Suprapubic skin (tissue), 4 donors: ENCODE results near the gene CCDC33. TPM values are rescaled to one million over a fixed set of nuclear protein-coding genes. Genes with fewer than 3 reads are reported as not detected.

ENCODE experiments used
- DNase-seq, 2 donors: peaks; one replicate each; pipeline ENCODE4 v3.0.0-alpha.2; 2019; ENCODE audit warnings: low spot score in 2 of 2
- H3K27ac ChIP-seq: fragments of 200-600 bp; sonication (generic); one replicate; pipeline ENCODE4 v1.5.1; 2019
- H3K27me3 ChIP-seq: fragments of 200-600 bp; sonication (generic); one replicate; pipeline ENCODE4 v1.5.1; 2019
- H3K36me3 ChIP-seq: fragments of 200-600 bp; sonication (generic); one replicate; pipeline ENCODE4 v1.5.1; 2019
- H3K4me1 ChIP-seq: fragments of 200-600 bp; sonication (generic); one replicate; pipeline ENCODE4 v1.5.1; 2019
- H3K4me3 ChIP-seq: fragments of 200-600 bp; sonication (generic); one replicate; pipeline ENCODE4 v1.5.1; 2019; ENCODE audit warnings: mild to moderate bottlenecking
- H3K9me3 ChIP-seq: fragments of 200-600 bp; sonication (generic); one replicate; pipeline ENCODE4 v1.5.1; 2019
- EP300 ChIP-seq: sonication (generic); formaldehyde crosslinking; IDR thresholded peaks from one replicate; pipeline ENCODE4 v1.6.1; 2017; ENCODE audit warnings: antibody characterized with exemption
- POLR2A ChIP-seq, 2 donors: fragments of 450-650 bp; IDR thresholded peaks; one replicate each; pipeline ENCODE4 v1.6.1; 2017; ENCODE audit warnings: antibody characterized with exemption in 2 of 2, mild to moderate bottlenecking in 2 of 2, moderate library complexity in 2 of 2
- POLR2AphosphoS5 ChIP-seq, 3 donors: sonication (generic); formaldehyde crosslinking; IDR thresholded peaks; one replicate each; pipeline ENCODE4 v1.6.1; 2017; ENCODE audit warnings: antibody characterized with exemption in 3 of 3
- WGBS: methylation state at CpG from one replicate; pipeline ENCODE4 v1.1.5; 2018; 5-methylcytosine and 5-hydroxymethylcytosine counted together
- total RNA-seq, 4 donors: library from RNA; depleted of rRNA; stranded (reverse); fragments of >200 nt; gene quantifications; one replicate each; pipeline ENCODE4 v1.1.0, GENCODE V29; 2016
- TF ChIP-seq, protein P1 (sequence below), 2 donors: fragments of 200-600 bp in 1 of 2; fragments of 450-650 bp in 1 of 2; sonication (generic) in 1 of 2; IDR thresholded peaks; one replicate each; pipeline ENCODE4 v1.5.1; 2016 to 2019; ENCODE audit warnings: antibody characterized with exemption in 2 of 2, mild to moderate bottlenecking in 1 of 2, moderate library complexity in 1 of 2

Gene CCDC33
- total RNA-seq, 4 donors from 2014 or later: 0.60 TPM; not detected in 3

DNA sequence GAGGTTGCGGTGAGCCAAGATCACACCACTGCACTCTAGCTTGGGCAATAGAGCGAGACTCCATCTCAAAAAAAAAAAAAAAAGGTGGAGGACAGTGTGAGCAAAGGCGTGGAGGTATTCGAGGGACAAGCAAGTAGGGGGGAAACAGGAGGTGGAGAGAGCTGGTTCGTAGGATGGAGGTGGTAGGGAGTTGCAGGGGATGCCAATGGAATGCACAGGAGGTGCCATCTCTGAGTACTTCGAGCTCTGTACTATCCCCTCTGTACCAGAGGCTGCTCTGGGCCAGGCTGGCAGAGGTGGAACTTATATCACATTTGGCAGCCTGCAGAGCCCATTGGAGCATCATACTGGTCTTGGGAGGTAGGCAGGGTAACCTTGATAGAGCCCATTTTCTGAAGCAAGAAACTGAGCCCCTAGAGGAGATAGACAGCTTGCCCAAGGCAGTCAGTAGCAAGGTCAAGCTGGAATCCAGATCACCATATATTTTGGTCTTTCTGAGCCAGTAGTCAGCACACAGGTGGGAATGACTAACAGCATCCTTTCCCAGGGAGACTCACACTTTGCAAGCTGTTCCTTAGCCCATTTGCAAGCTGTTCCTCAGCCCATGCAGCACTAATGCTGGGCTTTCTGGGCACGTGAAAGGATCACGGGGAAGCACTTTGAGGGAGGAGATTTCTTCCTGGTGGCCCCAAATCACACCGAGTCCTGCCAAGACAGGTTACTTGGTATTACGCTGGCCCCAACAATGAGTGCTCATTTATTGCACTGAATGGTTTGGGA lies 9.2 kb upstream of the CCDC33 start:
- Histone ChIP-seq H3K4me3 (no peak overlapping the region), H3K27ac (no peak overlapping the region), H3K4me1 (peaks cover 10% of the 10 kb centered on the region), H3K36me3 (no peaks in the 10 kb centered on the region), H3K27me3 (peaks cover 56% of the 10 kb centered on the region), H3K9me3 (no peaks in the 10 kb centered on the region)
- no peak for DNase-seq
- WGBS: 77% methylated on average over 9 of the region's 10 CpGs
- no peak for TF ChIP-seq POLR2A (IDR thresholded peaks at IDR 0.05)
- TF ChIP-seq EP300: no peak
- no peak for TF ChIP-seq POLR2AphosphoS5 (IDR thresholded peaks at IDR 0.05)
- TF ChIP-seq, protein P1, sequence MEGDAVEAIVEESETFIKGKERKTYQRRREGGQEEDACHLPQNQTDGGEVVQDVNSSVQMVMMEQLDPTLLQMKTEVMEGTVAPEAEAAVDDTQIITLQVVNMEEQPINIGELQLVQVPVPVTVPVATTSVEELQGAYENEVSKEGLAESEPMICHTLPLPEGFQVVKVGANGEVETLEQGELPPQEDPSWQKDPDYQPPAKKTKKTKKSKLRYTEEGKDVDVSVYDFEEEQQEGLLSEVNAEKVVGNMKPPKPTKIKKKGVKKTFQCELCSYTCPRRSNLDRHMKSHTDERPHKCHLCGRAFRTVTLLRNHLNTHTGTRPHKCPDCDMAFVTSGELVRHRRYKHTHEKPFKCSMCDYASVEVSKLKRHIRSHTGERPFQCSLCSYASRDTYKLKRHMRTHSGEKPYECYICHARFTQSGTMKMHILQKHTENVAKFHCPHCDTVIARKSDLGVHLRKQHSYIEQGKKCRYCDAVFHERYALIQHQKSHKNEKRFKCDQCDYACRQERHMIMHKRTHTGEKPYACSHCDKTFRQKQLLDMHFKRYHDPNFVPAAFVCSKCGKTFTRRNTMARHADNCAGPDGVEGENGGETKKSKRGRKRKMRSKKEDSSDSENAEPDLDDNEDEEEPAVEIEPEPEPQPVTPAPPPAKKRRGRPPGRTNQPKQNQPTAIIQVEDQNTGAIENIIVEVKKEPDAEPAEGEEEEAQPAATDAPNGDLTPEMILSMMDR (IDR thresholded peaks at IDR 0.05): no peak

DNA sequence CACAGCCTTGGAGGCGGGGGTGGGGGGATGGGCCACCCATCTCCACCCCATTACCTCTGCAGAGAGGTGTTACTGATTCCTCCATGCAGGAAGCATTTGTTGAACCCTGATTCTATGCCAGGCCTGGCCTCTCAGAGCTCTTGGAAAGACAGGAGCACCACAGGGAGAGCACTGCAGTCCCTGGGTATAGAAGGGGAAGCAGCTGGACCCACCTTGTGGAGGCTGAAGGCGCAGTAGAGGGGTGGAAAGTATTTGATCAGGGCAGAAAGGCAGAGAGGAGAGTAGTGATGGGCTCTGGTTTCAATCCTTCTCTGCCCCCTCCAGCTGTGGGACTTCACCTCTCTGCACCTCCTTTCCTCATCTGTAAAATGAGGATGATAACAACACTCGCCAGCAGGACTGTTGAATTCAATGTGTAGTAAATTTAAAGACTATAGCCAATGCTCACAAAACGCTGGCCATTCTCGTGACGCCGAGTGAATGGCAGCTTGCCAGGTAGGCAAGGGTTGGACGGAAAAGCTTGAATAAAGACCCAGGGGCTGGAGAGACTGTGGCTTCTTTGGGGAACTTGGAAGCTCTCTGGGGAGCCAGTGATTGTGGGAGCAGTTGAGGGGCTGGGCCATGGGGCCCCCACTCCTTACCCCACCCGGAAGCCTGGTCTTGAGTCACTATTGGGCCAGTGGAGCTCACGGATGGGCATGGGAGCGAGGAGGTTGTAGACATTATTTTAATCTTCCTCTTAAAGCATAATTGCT lies 8.0 kb upstream of the CCDC33 start:
- no peaks in the 10 kb centered on the region for H3K36me3 ChIP-seq
- no peak overlapping the region for H3K27ac ChIP-seq
- H3K4me3 ChIP-seq: no peak overlapping the region
- peaks cover 45% of the 10 kb centered on the region for H3K27me3 ChIP-seq
- no peak for DNase-seq
- no peaks in the 10 kb centered on the region for H3K9me3 ChIP-seq
- peaks cover 10% of the 10 kb centered on the region for H3K4me1 ChIP-seq
- WGBS: 40% methylated on average over 7 of the region's 11 CpGs
- TF ChIP-seq EP300: no peak
- TF ChIP-seq POLR2AphosphoS5 (IDR thresholded peaks at IDR 0.05): no peak
- no peak for TF ChIP-seq POLR2A (IDR thresholded peaks at IDR 0.05)
- TF ChIP-seq, protein P1 (IDR thresholded peaks at IDR 0.05): no peak

- Histone ChIP-seq H3K27me3 (peaks cover 40% of the 10 kb centered on the region), H3K4me1 (peaks cover 10% of the 10 kb centered on the region), H3K9me3 (no peaks in the 10 kb centered on the region), H3K4me3 (no peak overlapping the region), H3K36me3 (no peaks in the 10 kb centered on the region), H3K27ac (no peak overlapping the region)
- DNase-seq: no peak
- 29% methylated on average over 13 of the region's 17 CpGs for WGBS
- TF ChIP-seq POLR2A (IDR thresholded peaks at IDR 0.05): no peak
- no peak for TF ChIP-seq POLR2AphosphoS5 (IDR thresholded peaks at IDR 0.05)
- TF ChIP-seq EP300: no peak
- TF ChIP-seq, protein P1 (IDR thresholded peaks at IDR 0.05): no peak
These were observed 7.4 kb upstream of the CCDC33 start for GRCh38 chr15:74228723-74229081.

DNA sequence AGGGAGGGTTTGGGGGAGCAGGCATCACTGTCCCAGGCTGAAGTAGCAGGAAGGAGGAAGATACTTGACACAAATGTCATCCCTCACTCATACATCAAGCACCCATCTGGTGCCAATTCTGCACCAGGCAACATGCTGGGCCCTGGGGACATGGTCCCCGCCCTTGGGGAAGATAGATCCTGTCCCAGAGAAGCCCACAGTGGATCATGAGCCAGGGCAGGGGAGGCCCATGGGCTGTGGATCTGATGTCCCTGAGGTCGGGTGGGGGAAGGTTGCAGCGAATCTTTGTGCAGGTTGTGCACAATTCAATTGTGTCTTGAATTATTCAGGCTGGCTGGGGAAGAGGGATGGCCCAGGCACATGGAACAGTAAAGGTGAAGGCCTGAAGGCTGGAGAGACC lies 6.4 kb upstream of the CCDC33 start:
- Histone ChIP-seq H3K36me3 (no peaks in the 10 kb centered on the region), H3K9me3 (no peaks in the 10 kb centered on the region), H3K27ac (no peak overlapping the region), H3K4me1 (peaks cover 10% of the 10 kb centered on the region), H3K27me3 (peaks cover 32% of the 10 kb centered on the region), H3K4me3 (no peak overlapping the region)
- 96% methylated on average over 3 of the region's 3 CpGs for WGBS
- TF ChIP-seq POLR2AphosphoS5 (IDR thresholded peaks at IDR 0.05) (no peak), POLR2A (IDR thresholded peaks at IDR 0.05) (no peak), EP300 (no peak)
- TF ChIP-seq, protein P1 (IDR thresholded peaks at IDR 0.05): no peak
- no peak for DNase-seq

DNA sequence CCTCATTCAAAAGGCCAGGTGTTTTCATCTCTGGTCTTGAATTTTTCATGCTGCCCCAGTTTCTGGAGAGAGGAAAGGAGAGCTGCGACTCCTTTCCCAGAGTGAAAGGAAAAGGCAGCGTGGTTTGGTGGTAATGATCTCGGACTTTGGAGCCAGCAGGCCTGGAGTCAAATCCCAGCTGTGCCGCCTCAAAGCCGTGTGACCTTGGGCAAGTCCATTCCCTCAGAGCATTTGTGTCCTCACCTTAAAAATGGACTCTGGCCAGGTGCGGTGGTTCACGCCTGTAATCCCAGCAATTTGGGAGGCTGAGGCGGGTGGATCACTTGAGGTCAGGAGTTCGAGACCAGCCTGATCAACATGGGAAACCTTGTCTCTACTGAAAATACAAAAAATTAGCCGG lies 4.7 kb upstream of the CCDC33 start:
- Histone ChIP-seq H3K27ac (no peak overlapping the region), H3K4me3 (no peak overlapping the region), H3K27me3 (peaks cover 32% of the 10 kb centered on the region), H3K36me3 (no peaks in the 10 kb centered on the region), H3K9me3 (no peaks in the 10 kb centered on the region), H3K4me1 (peaks cover 10% of the 10 kb centered on the region)
- 91% methylated on average over 8 of the region's 10 CpGs for WGBS
- TF ChIP-seq POLR2A (IDR thresholded peaks at IDR 0.05) (no peak), POLR2AphosphoS5 (IDR thresholded peaks at IDR 0.05) (no peak), EP300 (no peak)
- TF ChIP-seq, protein P1 (IDR thresholded peaks at IDR 0.05): no peak
- DNase-seq: no peak
